ENCODE measurements around the gene GRIK3.

DNA sequence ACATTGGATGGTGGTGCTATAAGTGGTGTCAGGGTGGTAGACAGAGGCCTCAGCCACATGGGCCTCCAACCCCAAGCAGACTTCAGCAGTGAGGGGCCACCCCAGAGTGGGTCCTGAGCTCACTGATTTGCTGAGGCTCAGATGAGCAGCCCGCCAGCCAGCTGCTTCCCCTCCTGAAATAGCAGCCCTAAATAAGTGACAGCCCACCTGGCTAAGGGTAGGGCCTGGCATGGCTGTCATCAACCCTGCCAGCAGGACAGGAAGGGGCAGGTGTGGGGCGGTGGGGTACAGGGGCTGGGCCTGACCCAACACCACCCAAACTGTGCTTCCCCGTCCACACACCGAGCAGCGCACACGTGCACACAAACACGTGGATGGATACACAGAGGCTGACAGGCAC is 79.3 kb downstream of the GRIK3 start:
- TF ChIP-seq TCF12 (IDR thresholded peaks at IDR 0.05; ENCODE audit: low read depth), result no peak
- no peak for TF ChIP-seq RAD21 (IDR thresholded peaks at IDR 0.05; ENCODE audit: low read depth)
- TF ChIP-seq CREB1 (IDR thresholded peaks at IDR 0.05; ENCODE audit: low read depth), result no peak
- TF ChIP-seq EP300 (IDR thresholded peaks at IDR 0.05; ENCODE audit: borderline replicate concordance), result no peak
- TF ChIP-seq CEBPB (IDR thresholded peaks at IDR 0.05), result no peak
- TF ChIP-seq YY1 (IDR thresholded peaks at IDR 0.05; ENCODE audit: low read depth), result no peak
- no peak for TF ChIP-seq TEAD4 (IDR thresholded peaks at IDR 0.05)
- no peak for TF ChIP-seq FOXM1 (IDR thresholded peaks at IDR 0.05; ENCODE audit: borderline replicate concordance, low read depth)
- TF ChIP-seq, protein P1, sequence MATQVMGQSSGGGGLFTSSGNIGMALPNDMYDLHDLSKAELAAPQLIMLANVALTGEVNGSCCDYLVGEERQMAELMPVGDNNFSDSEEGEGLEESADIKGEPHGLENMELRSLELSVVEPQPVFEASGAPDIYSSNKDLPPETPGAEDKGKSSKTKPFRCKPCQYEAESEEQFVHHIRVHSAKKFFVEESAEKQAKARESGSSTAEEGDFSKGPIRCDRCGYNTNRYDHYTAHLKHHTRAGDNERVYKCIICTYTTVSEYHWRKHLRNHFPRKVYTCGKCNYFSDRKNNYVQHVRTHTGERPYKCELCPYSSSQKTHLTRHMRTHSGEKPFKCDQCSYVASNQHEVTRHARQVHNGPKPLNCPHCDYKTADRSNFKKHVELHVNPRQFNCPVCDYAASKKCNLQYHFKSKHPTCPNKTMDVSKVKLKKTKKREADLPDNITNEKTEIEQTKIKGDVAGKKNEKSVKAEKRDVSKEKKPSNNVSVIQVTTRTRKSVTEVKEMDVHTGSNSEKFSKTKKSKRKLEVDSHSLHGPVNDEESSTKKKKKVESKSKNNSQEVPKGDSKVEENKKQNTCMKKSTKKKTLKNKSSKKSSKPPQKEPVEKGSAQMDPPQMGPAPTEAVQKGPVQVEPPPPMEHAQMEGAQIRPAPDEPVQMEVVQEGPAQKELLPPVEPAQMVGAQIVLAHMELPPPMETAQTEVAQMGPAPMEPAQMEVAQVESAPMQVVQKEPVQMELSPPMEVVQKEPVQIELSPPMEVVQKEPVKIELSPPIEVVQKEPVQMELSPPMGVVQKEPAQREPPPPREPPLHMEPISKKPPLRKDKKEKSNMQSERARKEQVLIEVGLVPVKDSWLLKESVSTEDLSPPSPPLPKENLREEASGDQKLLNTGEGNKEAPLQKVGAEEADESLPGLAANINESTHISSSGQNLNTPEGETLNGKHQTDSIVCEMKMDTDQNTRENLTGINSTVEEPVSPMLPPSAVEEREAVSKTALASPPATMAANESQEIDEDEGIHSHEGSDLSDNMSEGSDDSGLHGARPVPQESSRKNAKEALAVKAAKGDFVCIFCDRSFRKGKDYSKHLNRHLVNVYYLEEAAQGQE (IDR thresholded peaks at IDR 0.05; ENCODE audit: low read depth), result no peak
- TF ChIP-seq TAF1 (IDR thresholded peaks at IDR 0.05; ENCODE audit: low read depth), result no peak
- TF ChIP-seq, protein P2, sequence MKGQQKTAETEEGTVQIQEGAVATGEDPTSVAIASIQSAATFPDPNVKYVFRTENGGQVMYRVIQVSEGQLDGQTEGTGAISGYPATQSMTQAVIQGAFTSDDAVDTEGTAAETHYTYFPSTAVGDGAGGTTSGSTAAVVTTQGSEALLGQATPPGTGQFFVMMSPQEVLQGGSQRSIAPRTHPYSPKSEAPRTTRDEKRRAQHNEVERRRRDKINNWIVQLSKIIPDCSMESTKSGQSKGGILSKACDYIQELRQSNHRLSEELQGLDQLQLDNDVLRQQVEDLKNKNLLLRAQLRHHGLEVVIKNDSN (IDR thresholded peaks at IDR 0.05), result no peak
- TF ChIP-seq, protein P3, sequence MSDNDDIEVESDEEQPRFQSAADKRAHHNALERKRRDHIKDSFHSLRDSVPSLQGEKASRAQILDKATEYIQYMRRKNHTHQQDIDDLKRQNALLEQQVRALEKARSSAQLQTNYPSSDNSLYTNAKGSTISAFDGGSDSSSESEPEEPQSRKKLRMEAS (IDR thresholded peaks at IDR 0.05), result no peak
- no peak for TF ChIP-seq ZBTB7A (IDR thresholded peaks at IDR 0.05; ENCODE audit: low read depth)
